Rectal smooth muscle tissue (tissue), 1 donor: Measurements from ENCODE around the gene KCNIP4.

Source experiments
- H3K27ac ChIP-seq: one replicate; pipeline ENCODE4 v1.7.0; 2013; ENCODE audit warnings: low read depth, low read length, inconsistent platforms
- H3K27me3 ChIP-seq: one replicate; pipeline ENCODE4 v1.7.0; 2013; ENCODE audit warnings: low read length; ENCODE audit not compliant: control insufficient read depth, insufficient read depth
- H3K36me3 ChIP-seq: one replicate; pipeline ENCODE4 v1.7.0; 2013; ENCODE audit warnings: low read length; ENCODE audit not compliant: control insufficient read depth, insufficient read depth
- H3K4me1 ChIP-seq: one replicate; pipeline ENCODE4 v1.7.0; 2013; ENCODE audit warnings: low read length; ENCODE audit not compliant: control insufficient read depth, insufficient read depth
- H3K4me3 ChIP-seq: one replicate; pipeline ENCODE4 v1.7.0; 2013; ENCODE audit warnings: low read length
- H3K9ac ChIP-seq: one replicate; pipeline ENCODE4 v1.7.0; 2013; ENCODE audit warnings: low read length

The KCNIP4 gene

DNA sequence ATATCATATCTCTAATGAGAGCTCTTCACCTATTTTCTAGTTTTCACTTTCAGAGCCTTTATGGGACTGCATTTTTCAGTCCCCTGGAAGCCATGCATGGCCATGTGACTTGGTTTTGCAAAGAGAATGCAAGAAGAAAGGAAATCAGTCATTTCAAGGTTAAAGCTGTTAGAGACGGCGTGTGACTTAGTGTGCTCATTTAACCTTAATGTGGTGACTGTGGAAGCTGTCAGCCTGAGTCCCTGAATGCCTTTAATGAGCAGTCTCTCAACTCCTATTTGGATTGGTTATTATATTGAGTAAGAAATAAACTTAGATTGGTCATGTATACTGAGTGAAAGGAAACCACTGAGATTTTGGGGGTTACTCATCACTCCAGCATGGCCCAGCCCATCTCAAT is 212.7 kb downstream of the KCNIP4 start:
- Histone ChIP-seq H3K9ac (no peak overlapping the region), H3K4me1 (no peaks in the 10 kb centered on the region), H3K36me3 (no peaks in the 10 kb centered on the region), H3K4me3 (no peak overlapping the region), H3K27ac (no peak overlapping the region), H3K27me3 (no peaks in the 10 kb centered on the region)

GRCh38 chr4:21733894-21734630 is 214.5 kb downstream of the KCNIP4 start:
- H3K4me1 ChIP-seq = no peaks in the 10 kb centered on the region
- H3K27ac ChIP-seq = no peak overlapping the region
- H3K27me3 ChIP-seq = no peaks in the 10 kb centered on the region
- H3K9ac ChIP-seq = no peak overlapping the region
- no peaks in the 10 kb centered on the region for H3K36me3 ChIP-seq
- H3K4me3 ChIP-seq = no peak overlapping the region

DNA sequence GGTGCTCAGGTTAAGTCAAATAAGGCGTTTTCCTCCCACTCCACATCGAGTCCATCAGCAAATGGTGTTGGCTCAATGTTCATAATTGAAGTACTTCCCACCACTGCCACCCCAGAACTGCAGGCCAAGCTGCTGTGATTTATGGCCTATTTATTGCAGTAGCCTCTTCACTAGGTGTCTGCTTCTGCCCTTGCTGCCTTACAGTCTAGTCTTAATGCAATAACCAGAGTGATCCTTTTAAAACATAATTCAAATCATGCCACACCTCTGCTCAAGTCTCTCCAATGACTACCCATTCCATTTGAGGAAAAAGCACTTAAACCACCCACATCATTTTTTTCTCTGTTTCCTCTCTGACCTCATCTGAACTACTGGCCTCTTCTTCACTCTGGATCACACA is 220.3 kb downstream of the KCNIP4 start:
- Histone ChIP-seq H3K9ac (no peak overlapping the region), H3K4me1 (no peaks in the 10 kb centered on the region), H3K4me3 (no peak overlapping the region), H3K36me3 (no peaks in the 10 kb centered on the region), H3K27me3 (no peaks in the 10 kb centered on the region), H3K27ac (no peak overlapping the region)

GRCh38 chr4:21726255-21726815 is 222.2 kb downstream of the KCNIP4 start:
- no peaks in the 10 kb centered on the region for H3K27me3 ChIP-seq
- no peak overlapping the region for H3K4me3 ChIP-seq
- no peaks in the 10 kb centered on the region for H3K4me1 ChIP-seq
- no peak overlapping the region for H3K9ac ChIP-seq
- H3K27ac ChIP-seq = no peak overlapping the region
- no peaks in the 10 kb centered on the region for H3K36me3 ChIP-seq

GRCh38 chr4:21722157-21722839 is 226.3 kb downstream of the KCNIP4 start:
- Histone ChIP-seq H3K36me3 (no peaks in the 10 kb centered on the region), H3K27me3 (no peaks in the 10 kb centered on the region), H3K4me1 (no peaks in the 10 kb centered on the region), H3K9ac (no peak overlapping the region), H3K4me3 (no peak overlapping the region), H3K27ac (no peak overlapping the region)

DNA sequence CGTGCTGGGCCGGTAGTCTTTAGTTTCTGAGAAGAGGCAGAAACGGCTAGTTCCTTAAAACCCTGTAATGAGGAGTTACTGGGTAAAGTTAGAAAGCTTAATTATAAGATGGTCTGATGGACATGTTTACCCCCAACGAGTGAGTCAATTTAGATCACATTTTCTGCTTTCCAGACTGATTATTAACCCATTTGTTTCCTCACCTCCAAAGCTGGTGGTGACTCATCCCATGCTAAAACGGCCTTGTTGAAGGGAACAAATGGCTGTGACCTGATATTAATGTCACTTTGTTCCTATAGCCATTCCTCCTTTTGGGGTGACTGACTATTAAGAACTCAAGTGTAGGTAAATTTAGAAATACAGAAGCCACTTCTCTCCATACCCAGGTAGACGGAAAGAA is 232.0 kb downstream of the KCNIP4 start:
- H3K27ac ChIP-seq = no peak overlapping the region
- H3K4me3 ChIP-seq = no peak overlapping the region
- no peaks in the 10 kb centered on the region for H3K4me1 ChIP-seq
- H3K27me3 ChIP-seq = no peaks in the 10 kb centered on the region
- H3K36me3 ChIP-seq = no peaks in the 10 kb centered on the region
- H3K9ac ChIP-seq = no peak overlapping the region

DNA sequence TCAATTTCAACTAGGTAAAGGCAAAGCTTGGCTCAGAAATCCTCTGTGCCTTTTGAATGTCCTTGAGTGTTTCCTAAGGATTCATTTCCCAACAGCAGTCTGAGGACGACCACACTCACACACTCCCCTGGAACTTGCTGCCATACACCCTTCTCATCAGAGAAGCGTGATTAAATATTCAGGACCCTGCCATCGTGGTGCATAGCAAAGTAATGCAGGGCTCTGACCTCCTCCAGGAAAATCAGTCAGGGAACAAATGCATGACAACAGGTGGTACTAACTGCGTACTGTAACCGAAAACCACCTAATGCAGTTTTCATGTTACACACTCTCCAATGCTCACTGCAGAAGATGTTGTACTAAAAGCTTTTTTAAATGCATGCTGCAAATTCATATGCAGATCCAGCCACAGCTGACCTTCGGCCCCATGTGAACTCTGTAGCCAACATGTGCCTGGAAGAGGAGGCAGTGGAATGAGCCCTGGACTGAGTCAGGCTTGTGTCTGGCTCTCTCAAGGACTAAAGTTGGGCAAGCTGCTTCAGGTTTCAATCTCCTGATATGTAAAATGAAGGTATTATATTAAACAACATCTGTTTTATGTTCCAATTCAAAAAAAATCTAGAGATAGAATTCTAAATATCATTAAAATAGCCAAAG is 238.3 kb downstream of the KCNIP4 start:
- Histone ChIP-seq H3K9ac (no peak overlapping the region), H3K27me3 (no peaks in the 10 kb centered on the region), H3K4me3 (no peak overlapping the region), H3K4me1 (no peaks in the 10 kb centered on the region), H3K27ac (no peak overlapping the region), H3K36me3 (no peaks in the 10 kb centered on the region)

DNA sequence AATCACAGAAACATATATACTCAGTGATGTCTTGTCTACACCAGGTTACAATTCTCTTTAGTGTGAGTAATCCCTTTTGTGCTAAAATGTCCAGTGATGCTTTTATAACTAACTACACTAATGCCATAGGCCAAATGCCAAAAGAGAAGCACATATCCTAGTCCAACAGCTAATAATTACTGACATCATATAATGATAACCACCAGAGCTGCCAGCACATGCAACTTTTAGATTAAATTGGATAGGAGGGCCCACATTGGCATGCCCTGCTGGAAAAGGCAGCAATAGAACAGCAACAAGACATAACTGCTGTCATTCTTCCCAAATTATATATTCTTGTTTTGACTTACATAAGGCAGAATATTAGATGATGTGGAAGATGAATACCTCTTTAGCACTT is 238.8 kb downstream of the KCNIP4 start:
- Histone ChIP-seq H3K4me1 (no peaks in the 10 kb centered on the region), H3K27ac (no peak overlapping the region), H3K4me3 (no peak overlapping the region)

GRCh38 chr4:21709031-21709430 is 239.5 kb downstream of the KCNIP4 start:
- Histone ChIP-seq H3K27ac (no peak overlapping the region), H3K9ac (no peak overlapping the region), H3K4me1 (no peaks in the 10 kb centered on the region), H3K36me3 (no peaks in the 10 kb centered on the region), H3K4me3 (no peak overlapping the region), H3K27me3 (no peaks in the 10 kb centered on the region)

More for the DNA sequence above, 238.8 kb downstream of the KCNIP4 start:
- no peaks in the 10 kb centered on the region for H3K36me3 ChIP-seq
- H3K9ac ChIP-seq = no peak overlapping the region
- H3K27me3 ChIP-seq = no peaks in the 10 kb centered on the region

- H3K4me1 ChIP-seq = no peaks in the 10 kb centered on the region
- no peaks in the 10 kb centered on the region for H3K36me3 ChIP-seq
- no peaks in the 10 kb centered on the region for H3K27me3 ChIP-seq
- H3K27ac ChIP-seq = no peak overlapping the region
- no peak overlapping the region for H3K9ac ChIP-seq
- H3K4me3 ChIP-seq = no peak overlapping the region
Measured at GRCh38 chr4:21699446-21699845, 249.1 kb downstream of the KCNIP4 start.

- H3K4me1 ChIP-seq = no peaks in the 10 kb centered on the region
- no peak overlapping the region for H3K27ac ChIP-seq
- H3K27me3 ChIP-seq = no peaks in the 10 kb centered on the region
- H3K36me3 ChIP-seq = no peaks in the 10 kb centered on the region
- no peak overlapping the region for H3K4me3 ChIP-seq
- no peak overlapping the region for H3K9ac ChIP-seq
Measured at GRCh38 chr4:21697583-21697982, 251.0 kb downstream of the KCNIP4 start.

GRCh38 chr4:21695141-21695540 is 253.4 kb downstream of the KCNIP4 start:
- peaks cover 2% of the 10 kb centered on the region for H3K4me1 ChIP-seq
- H3K36me3 ChIP-seq = no peaks in the 10 kb centered on the region
- H3K27me3 ChIP-seq = no peaks in the 10 kb centered on the region
- H3K27ac ChIP-seq = no peak overlapping the region
- no peak overlapping the region for H3K9ac ChIP-seq
- H3K4me3 ChIP-seq = no peak overlapping the region
